Right renal cortex interstitium (tissue), 3 donors: ENCODE results near the gene SSBP2. TPM values are rescaled to one million over a fixed set of nuclear protein-coding genes. Genes with fewer than 3 reads are reported as not detected.
"Not testable (repeated sequence)": the region's sequence is repeated elsewhere in the genome, so short reads cannot be mapped to it uniquely, and the experiment has no call there.

Source experiments
- DNase-seq, 3 donors: peaks; one replicate each; pipeline ENCODE4 v3.0.0-alpha.2; 2013; ENCODE audit warnings: low read depth in 3 of 3, low spot score in 2 of 3
- polyA plus RNA-seq, 3 donors: library from polyadenylated mRNA; unstranded; fragments of 120-200 nt; gene quantifications; one replicate each; pipeline ENCODE4 v1.2.1, GENCODE V29; 2013; ENCODE audit not compliant: insufficient read length in 3 of 3

SSBP2 gene
- polyA plus RNA-seq, 3 donors: 94.2 to 103 (median 99.0) TPM

- no peak for DNase-seq
These were observed 212.9 kb downstream of the SSBP2 start for GRCh38 chr5:81537905-81538547.

GRCh38 chr5:81534441-81534840 is 216.5 kb downstream of the SSBP2 start:
- DNase-seq: no peak

DNA sequence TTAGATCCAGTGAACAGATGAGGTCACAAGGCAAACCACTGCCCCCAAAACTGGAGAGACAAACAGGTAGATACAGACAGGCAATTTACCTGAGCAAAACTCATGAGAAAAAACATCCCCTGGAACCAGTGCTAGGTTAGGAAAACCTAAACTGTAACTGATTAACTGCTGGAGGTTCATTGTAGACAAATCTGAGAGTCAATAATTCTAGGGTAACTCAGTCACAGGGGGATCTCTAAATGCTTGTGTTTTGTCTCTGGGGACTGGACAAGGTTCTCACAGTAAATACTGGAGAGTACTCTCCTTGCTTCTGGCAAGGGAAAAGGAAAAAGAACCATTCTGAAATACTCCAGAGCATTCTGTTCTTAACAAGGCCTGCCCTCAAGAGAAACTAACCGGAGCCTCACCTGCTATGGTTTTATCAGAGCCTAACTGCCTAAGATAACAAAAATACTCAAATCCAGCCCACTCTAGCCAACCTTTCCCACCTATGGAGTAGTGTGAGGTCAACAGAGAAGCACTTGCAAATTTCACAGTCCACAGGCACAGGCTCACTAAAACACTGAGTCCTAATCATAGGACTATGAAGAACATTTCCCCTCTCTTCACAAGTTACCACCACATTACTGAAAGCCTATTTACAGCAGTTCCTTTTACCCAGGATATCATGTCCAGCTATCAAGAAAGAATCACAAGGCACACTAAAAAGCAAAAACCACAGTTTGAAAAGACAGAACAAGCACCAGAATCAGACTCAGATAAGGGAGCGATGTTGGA is 217.1 kb downstream of the SSBP2 start:
- DNase-seq: no peak

GRCh38 chr5:81530919-81531318 is 220.0 kb downstream of the SSBP2 start:
- DNase-seq: no peak

- no peak for DNase-seq
These were observed 225.2 kb downstream of the SSBP2 start for GRCh38 chr5:81525690-81526089.

GRCh38 chr5:81524015-81524414 is 226.9 kb downstream of the SSBP2 start:
- no peak for DNase-seq

DNA sequence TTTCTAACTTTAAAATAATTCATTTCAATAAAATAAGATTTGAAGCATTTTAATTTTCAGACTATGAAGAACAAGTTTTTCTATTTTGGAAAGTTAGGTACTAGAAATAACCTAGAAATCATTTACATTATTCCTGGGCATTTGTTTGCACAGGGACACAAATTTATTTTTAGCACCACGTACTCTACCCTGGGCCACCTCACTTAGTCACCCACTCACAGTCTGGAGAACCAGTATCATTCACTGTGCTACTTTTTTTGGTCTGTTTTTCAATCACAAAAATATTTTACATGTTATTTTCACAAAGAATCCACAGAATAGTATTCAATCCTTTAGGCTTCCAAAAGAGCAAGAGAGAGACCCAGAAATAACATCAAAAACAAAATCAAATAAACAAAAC is 228.3 kb downstream of the SSBP2 start:
- DNase-seq: no peak

DNA sequence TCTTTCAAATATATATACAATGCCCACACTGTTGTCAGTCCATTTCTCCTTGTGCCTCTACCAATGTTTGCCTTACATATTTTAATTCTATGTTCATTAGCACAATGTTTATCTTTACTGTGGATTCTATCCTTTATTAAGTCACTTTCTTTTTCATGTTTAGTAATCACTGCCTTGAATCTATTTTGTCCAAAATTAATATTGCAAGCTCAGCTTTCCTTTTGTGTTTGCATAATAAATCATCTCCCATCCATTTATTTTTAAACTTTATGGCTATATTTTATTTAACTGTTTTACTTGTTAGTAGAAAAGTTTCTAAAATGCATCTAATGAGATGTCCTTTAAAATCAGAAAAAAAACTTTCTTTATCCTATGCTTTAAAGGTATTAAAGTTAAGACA is 230.1 kb downstream of the SSBP2 start:
- DNase-seq: no peak

DNA sequence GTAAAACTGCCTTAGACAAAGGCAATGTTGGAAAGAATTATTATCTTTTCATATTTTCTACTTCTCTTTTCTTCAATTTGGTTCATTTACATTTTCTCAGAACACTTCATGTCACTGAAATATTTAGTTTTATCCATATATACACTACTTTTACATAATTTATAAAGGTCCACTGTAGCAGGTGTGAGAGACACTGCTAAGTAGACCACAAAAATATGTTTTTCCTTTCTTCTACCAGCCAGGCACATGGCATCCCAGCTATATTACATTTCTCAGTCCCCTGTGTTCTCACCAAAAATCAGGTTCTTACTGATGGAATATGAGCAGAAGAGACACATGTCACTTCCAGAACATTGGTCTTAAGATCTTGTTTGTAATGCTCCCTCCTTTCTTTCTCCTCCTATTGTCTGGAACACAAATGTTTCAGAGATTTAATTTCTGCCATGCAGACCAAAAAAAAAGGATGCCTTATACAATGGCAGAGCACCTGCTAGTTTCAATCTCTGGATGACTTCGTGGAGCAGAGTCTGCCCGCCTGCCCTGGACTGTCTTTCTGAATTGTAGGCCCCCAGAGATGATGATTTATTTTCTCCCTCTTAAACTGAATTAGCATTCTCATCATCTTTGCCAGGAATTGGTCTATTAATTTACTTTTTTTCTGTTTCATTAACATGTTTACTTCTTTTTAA is 231.5 kb downstream of the SSBP2 start:
- DNase-seq: no peak

- DNase-seq: no peak
These were observed 233.4 kb downstream of the SSBP2 start for GRCh38 chr5:81517462-81517861.

GRCh38 chr5:81516091-81516490 is 234.8 kb downstream of the SSBP2 start:
- DNase-seq: no peak

DNA sequence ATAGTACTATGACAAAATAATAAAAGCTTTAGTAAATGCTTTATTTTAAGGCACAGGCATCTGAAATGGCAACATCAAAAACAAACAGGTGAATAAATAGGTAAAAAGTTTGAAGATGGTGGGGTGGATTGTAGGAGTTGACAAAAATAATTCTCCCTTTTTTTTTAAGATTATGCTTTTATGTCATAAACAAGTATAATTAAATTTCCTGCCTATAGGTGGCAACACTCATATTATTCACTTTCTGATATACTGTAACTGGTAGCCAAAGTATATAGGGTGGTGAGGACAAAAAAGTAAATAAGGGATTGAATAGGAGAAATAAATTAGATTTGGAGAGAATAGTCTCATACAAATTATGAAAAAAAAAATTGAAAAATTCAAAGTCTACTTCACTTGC is 236.9 kb downstream of the SSBP2 start:
- no peak for DNase-seq

DNA sequence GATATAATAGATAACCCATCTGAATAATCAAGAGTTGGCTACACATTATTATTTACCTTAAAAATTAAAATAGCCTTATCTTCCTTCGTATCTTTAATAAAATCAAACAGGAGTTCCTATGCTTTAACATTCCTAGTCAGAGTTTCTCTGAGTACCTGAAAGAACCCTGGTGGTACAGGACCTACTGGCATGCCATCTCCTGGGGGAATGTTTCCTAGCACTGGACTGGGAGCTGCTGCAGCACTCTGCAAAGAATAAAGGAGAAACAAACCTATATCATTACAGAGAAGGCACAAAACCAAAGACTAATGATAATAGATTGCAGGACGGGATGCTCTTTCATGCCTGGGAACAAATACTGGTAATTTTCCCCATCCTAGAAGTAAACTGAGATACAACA is 237.4 kb downstream of the SSBP2 start:
- DNase-seq: no peak

DNA sequence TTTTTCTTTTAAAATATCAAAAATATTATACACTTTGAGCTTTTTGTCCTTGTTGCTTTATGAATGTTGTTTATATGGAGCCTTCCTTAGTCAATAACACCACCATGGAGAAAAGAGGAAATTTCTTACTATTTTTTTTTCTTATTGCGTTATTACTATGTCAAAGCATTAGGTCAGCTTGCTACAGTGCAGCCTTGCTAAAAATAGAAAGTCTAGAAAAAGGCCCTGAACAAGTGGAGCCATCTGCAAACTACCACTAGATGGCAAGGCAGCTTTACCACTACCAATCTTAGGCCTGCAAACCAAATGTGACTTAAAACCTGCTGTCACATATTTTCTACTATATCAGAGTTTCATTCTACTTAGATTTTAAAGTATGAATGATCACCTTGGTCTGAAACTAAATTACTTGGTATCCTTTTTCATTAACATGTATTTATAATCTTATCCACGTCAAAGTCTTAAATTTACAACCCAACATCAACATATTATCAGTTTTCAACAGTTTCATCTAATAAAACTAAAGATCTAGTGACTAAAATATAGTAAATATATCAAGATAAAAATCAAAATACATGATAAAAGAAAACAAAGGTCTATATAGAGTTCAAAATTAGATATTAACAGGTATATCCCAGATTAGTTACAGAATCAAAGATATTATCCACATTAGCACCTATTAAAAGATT is 243.9 kb downstream of the SSBP2 start:
- peak; percentile 58 to 66 (median 66) for DNase-seq

- no peak for DNase-seq
These were observed 244.5 kb downstream of the SSBP2 start for GRCh38 chr5:81506378-81506777.

DNA sequence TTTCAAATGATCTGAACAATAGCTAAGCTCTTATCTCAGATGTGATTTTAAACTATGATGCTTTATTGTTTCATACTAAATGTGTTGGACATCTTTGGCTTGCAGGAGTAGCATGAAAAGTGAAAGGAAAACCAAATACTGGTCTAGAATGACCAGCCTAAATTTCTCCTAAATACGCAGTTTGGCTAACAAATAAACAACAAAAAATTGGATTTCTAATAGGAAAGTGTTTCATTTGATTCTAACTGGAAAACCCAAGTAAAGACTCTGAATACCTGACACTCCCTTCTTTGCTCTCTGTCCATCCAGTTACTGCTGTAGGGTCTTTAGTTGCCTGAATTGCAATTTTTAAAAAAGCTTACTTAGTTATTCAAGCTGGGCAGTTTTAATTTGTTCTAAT is 245.2 kb downstream of the SSBP2 start:
- DNase-seq: no peak

DNA sequence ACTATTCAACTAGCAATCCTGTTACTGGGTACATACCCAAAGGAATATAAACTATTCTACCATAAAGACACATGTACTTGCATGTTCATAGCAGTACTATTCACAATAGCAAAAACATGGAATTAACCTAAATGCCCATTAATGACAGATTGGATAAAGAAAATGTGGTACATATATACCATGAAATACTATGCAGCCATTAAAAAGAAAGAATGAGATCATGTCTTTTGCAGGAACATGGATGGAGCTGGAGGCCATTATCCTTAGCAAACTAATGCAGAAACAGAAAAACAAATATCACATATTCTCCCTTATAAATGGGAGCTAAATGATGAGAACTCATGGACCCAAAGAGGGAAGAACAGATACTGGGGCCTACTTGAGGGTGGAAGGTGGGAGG is 247.3 kb downstream of the SSBP2 start:
- not testable (repeated sequence) for DNase-seq

GRCh38 chr5:81495286-81495685 is 255.6 kb downstream of the SSBP2 start:
- DNase-seq: no peak

DNA sequence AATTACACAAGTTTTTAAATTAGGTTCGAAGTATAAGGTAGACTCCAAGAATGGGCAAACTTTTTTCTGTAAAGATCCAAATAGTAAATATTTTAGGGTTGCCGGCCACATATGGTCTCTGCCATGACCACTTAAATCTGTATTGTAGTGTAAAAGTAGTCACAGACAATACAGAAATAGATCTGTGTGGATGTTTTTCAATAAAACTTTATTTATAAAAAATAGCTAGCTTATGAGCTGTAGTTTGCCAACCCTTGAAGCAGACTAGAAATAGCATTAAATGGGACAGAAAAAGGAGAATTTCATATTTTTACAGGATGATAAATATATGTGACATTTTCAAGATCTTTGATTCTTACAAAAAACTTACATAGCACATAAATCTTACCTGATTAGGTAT is 262.0 kb downstream of the SSBP2 start:
- no peak for DNase-seq

- no peak for DNase-seq
These were observed 264.2 kb downstream of the SSBP2 start for GRCh38 chr5:81486711-81487110.

DNA sequence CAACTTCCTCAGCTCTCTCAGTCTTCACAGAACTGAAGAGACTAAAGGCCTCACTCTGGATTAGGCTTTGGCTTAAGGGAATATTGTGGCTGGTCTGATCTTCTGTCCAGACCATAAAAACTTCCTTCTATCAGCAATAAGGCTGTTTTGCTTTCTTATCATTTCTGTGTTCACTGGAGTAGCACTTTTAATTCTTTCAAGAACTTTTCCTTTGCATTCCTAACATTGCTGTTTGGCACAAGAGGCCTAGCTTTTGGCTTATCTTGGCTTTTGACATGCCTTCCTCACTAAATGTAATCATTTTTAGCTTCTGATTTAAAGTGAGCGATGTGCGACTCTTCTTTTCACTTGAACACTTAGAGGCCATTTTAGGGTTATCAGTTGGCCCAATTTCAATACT is 268.3 kb downstream of the SSBP2 start:
- DNase-seq: no peak
